Ectodermal cell (in vitro differentiated cells): ENCODE results near the gene TAF3. TPM values are rescaled to one million over a fixed set of nuclear protein-coding genes. Genes with fewer than 3 reads are reported as not detected.
"Not testable (repeated sequence)": the region's sequence is repeated elsewhere in the genome, so short reads cannot be mapped to it uniquely, and the experiment has no call there.

ENCODE experiments used
- H3K27ac ChIP-seq: 2 replicates; pipeline ENCODE4 v1.7.0; 2013; ENCODE audit warnings: mild to moderate bottlenecking, low read depth, low read length; ENCODE audit not compliant: insufficient read depth, poor library complexity, severe bottlenecking
- H3K27me3 ChIP-seq: 2 replicates; pipeline ENCODE4 v1.7.0; 2013; ENCODE audit warnings: mild to moderate bottlenecking, low read length; ENCODE audit not compliant: insufficient read depth, control insufficient read depth, poor library complexity, severe bottlenecking
- H3K36me3 ChIP-seq: one replicate; pipeline ENCODE4 v1.7.0; 2013; ENCODE audit warnings: low read length; ENCODE audit not compliant: control insufficient read depth, insufficient read depth
- H3K4me1 ChIP-seq: one replicate; pipeline ENCODE4 v1.7.0; 2013; ENCODE audit warnings: low read length; ENCODE audit not compliant: control insufficient read depth, insufficient read depth
- H3K4me3 ChIP-seq: 2 replicates; pipeline ENCODE4 v1.7.0; 2013; ENCODE audit warnings: low read depth, low read length, control low read depth; ENCODE audit not compliant: insufficient read depth
- H3K9me3 ChIP-seq: 2 replicates; pipeline ENCODE4 v1.7.0; 2013; ENCODE audit warnings: mild to moderate bottlenecking, low read length, moderate library complexity; ENCODE audit not compliant: control insufficient read depth
- WGBS, 2 experiments: methylation state at CpG; one replicate each; pipeline ENCODE4 v1.1.7; 2013; ENCODE audit warnings: missing lambda C conversion rate in 2 of 2; 5-methylcytosine and 5-hydroxymethylcytosine counted together
- polyA plus RNA-seq, 4 experiments: library from polyadenylated mRNA; stranded (reverse); fragments of 50-300 nt; gene quantifications; one replicate each; pipeline ENCODE4 v1.2.3, GENCODE V29; 2013

TAF3 gene, protein sequence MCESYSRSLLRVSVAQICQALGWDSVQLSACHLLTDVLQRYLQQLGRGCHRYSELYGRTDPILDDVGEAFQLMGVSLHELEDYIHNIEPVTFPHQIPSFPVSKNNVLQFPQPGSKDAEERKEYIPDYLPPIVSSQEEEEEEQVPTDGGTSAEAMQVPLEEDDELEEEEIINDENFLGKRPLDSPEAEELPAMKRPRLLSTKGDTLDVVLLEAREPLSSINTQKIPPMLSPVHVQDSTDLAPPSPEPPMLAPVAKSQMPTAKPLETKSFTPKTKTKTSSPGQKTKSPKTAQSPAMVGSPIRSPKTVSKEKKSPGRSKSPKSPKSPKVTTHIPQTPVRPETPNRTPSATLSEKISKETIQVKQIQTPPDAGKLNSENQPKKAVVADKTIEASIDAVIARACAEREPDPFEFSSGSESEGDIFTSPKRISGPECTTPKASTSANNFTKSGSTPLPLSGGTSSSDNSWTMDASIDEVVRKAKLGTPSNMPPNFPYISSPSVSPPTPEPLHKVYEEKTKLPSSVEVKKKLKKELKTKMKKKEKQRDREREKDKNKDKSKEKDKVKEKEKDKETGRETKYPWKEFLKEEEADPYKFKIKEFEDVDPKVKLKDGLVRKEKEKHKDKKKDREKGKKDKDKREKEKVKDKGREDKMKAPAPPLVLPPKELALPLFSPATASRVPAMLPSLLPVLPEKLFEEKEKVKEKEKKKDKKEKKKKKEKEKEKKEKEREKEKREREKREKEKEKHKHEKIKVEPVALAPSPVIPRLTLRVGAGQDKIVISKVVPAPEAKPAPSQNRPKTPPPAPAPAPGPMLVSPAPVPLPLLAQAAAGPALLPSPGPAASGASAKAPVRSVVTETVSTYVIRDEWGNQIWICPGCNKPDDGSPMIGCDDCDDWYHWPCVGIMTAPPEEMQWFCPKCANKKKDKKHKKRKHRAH
- polyA plus RNA-seq (2013, experiment 1 of 4) = 9.5 TPM
- 9.5 TPM for polyA plus RNA-seq (2013, experiment 2 of 4)
- polyA plus RNA-seq (2013, experiment 3 of 4) = 7.7 TPM
- 8.7 TPM for polyA plus RNA-seq (2013, experiment 4 of 4)

DNA sequence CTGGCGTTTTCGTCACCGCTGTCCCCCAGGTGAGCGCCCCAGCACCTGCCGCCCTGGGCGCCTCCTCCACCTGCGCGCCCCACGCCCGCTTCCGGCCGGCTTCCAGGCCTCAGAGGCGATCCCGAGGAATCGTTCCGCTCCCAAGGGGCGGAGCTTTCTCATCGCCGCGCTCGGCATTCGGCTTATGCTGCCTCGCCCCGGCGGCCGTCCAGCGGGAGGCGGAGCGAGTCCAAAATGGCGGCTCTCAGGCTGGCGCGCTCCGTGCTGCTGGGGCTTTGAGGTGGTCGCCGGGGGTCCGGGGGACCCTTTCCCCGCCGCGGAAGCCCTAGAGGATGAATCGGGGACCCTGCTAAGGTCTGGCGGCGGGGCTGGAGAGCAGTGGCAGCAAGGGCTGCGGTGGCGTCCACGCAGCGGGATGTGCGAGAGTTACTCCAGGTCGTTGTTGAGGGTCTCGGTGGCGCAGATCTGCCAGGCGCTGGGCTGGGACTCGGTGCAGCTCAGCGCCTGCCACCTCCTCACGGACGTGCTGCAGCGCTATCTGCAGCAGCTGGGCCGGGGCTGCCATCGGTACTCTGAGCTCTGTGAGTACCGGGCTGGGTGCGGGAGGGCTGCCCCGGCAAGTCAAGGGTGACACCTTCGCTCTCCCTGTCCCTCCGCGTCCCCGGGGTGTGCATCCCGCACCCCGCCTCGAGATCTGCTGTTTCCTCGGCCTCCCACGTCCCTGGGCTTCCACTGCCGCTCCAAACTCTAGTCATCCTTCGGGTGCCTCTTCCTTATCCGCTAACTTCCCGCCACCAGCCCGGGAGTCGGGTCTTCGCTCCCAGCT lies at the start of gene TAF3:
TAF3 (plus strand) TSS at position 211 of the 826 bp plus-strand sequence; CDS start at position 416, 205 bp downstream.
- Histone ChIP-seq H3K27me3 (peaks cover 10% of the 10 kb centered on the region), H3K9me3 (no peaks in the 10 kb centered on the region), H3K4me3 (peak within 1 kb of the TSS; percentile 86), H3K4me1 (no peaks in the 10 kb centered on the region), H3K27ac (peak within 1 kb of the TSS; percentile 30), H3K36me3 (no peaks in the 10 kb centered on the region)
- WGBS, 2 experiments = 0% methylated on average over 77 of the region's 77 CpGs

DNA sequence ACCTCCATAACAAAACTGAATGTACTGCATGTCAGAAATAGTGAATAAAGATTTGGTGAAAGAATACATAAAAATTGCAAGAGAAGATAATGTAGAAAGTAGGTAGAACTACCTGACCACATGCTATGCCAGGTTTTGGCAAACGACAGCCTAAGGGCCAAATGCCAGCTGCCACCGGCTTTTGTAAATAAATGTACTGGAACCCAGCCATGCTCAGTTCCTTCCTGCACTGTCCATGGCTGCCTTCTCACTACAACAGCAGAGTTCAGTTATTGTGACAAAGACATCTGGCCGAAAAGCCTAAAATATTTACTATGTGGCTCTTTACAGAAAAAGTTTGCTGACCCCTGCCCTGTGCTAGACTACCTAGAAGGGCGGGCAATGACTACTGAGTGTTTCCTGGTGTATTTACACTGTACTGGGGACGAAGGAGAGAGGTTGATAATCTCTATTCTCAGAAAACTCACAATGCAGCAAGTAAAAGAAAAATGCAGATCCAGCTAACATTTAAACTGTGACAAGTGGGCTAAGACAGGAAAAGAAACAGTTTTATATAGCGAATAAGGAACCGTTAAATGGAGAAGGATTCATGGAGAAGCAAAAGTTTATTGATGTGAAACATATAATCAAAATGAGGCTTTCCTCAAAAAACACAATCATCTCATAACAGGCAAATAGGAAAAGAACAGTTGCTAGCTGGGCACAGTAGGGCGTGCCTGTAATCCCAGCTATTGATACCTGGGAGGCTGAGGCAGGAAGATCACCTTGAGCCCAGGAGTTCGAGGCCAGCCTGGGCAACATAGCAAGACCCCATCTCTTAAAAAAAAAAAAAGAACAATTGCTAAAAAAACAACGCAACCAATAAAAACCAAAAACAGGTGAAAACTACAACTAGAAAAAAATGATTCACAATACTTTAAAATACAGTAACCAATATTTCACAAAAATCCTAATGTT lies 44.2 kb upstream of the TAF3 start:
- H3K4me3 ChIP-seq = no peak overlapping the region
- 80 to 86% methylated on average over 8 to 10 of the region's 10 CpGs for WGBS, 2 experiments
- no peaks in the 10 kb centered on the region for H3K4me1 ChIP-seq
- H3K9me3 ChIP-seq = no peaks in the 10 kb centered on the region
- peaks cover 20% of the 10 kb centered on the region for H3K36me3 ChIP-seq
- H3K27ac ChIP-seq = no peak overlapping the region
- no peaks in the 10 kb centered on the region for H3K27me3 ChIP-seq

DNA sequence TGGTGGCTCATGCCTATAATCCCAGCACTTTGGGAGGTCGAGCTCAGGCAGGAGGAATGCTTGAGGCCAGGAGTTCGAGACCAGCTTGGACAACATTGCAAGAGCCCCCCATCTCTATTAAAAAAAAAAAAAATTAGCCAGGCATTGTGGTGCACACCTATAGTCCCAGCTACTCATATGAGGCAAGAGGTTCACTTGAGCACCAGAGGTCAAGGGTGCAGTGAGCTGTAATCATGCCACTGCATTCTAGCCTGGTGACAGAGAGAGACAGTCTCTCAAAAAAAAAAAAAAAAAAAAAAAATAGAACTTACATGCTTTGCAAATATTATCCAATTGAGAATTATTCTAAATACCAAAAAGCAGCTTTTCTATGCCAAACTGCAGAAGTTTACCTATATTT lies 41.5 kb upstream of the TAF3 start:
- 89% methylated on average over 2 of the region's 2 CpGs for WGBS, 2 experiments
- H3K27me3 ChIP-seq = no peaks in the 10 kb centered on the region

DNA sequence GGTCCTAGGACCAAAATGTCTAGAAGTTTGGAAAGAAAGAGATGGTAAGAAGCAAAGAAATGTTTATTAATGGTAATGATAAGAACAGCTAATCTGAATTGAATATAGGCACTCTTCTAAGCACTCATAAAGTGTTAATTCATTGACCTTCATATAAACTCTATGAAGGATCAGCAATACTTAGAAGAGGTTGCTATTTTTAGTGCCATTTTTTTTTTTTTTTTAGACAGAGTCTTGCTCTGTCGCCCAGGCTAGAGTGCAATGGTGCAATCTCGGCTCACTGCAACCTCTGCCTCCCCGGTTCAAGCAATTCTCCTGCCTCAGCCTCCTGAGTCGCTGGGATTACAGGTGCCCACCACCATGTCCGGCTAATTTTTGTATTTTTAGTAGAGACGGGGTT lies 36.1 kb upstream of the TAF3 start:
- not testable (repeated sequence) for H3K27me3 ChIP-seq, H3K27ac ChIP-seq, H3K9me3 ChIP-seq, H3K4me3 ChIP-seq, H3K4me1 ChIP-seq
- peaks cover 21% of the 10 kb centered on the region for H3K36me3 ChIP-seq
- WGBS, 2 experiments = 90 to 97% methylated on average over 6 of the region's 6 CpGs

More for the DNA sequence above, 41.5 kb upstream of the TAF3 start:
- Histone ChIP-seq H3K9me3 (no peaks in the 10 kb centered on the region), H3K36me3 (peaks cover 31% of the 10 kb centered on the region), H3K4me3 (no peak overlapping the region), H3K4me1 (no peaks in the 10 kb centered on the region), H3K27ac (no peak overlapping the region)

DNA sequence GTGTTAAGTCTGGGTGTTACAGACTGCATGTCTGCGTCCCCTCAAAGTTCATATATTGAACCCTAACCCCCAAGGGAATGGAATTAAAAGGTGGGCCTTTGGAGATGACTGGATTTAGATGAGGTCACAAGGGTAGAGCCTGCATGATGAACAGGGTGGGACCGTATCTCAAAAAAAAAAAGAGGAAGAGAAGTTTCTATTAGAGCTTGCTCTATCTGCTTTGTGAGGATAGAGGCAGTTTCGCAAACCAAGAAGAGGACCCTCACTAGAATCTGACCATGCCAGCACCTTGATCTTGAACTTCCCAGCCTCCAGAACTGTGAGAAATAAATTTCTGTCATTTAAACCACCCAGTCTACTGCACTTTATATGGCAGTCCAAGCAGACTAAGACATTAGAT lies 31.9 kb upstream of the TAF3 start:
- H3K27ac ChIP-seq = no peak overlapping the region

DNA sequence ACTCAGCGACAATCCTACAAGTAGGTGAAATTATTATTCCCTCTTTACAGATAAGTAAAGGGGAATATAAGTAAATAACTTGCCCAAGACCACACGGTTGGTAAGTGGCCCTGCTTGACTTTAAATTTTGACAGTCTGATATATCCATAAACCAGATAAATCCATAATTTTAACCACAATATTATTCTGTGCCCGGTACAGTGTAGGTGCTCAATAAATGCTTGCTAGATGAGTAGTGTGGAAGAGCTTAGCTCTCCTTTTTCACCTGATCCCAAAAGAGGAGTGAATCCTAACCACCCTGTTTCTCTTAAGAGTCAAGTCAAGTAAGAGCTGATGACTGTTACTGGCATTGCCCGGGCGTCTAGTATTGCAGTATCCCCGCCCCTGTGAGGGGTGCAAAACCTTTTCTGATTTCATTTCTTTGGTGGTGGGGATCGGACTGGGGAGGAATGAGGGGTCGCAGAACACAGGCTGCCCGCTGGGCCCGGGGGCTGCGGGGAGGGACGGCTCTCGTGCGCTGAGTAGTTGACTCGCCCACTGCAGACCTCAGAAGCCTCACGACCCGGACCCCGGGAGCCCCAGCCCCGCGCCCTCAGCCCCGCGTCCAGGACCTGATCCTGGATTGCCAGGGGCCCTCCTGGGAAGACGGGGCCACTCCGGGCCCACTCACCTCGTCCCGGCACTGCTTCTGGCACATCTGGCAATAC lies 31.0 kb upstream of the TAF3 start:
- H3K36me3 ChIP-seq = no peaks in the 10 kb centered on the region
- WGBS, 2 experiments = 0 to 1% methylated on average over 23 to 25 of the region's 26 CpGs
- no peaks in the 10 kb centered on the region for H3K27me3 ChIP-seq
- no peaks in the 10 kb centered on the region for H3K9me3 ChIP-seq
- H3K4me3 ChIP-seq = peak overlapping the region; percentile 85
- H3K27ac ChIP-seq = no peak overlapping the region
- H3K4me1 ChIP-seq = peaks cover 4% of the 10 kb centered on the region

More for the DNA sequence above, 31.9 kb upstream of the TAF3 start:
- Histone ChIP-seq H3K9me3 (no peaks in the 10 kb centered on the region), H3K4me1 (peaks cover 4% of the 10 kb centered on the region), H3K4me3 (peak overlapping the region; percentile 85), H3K36me3 (no peaks in the 10 kb centered on the region), H3K27me3 (no peaks in the 10 kb centered on the region)
- WGBS, 2 experiments = 88 to 89% methylated on average over 3 of the region's 3 CpGs

DNA sequence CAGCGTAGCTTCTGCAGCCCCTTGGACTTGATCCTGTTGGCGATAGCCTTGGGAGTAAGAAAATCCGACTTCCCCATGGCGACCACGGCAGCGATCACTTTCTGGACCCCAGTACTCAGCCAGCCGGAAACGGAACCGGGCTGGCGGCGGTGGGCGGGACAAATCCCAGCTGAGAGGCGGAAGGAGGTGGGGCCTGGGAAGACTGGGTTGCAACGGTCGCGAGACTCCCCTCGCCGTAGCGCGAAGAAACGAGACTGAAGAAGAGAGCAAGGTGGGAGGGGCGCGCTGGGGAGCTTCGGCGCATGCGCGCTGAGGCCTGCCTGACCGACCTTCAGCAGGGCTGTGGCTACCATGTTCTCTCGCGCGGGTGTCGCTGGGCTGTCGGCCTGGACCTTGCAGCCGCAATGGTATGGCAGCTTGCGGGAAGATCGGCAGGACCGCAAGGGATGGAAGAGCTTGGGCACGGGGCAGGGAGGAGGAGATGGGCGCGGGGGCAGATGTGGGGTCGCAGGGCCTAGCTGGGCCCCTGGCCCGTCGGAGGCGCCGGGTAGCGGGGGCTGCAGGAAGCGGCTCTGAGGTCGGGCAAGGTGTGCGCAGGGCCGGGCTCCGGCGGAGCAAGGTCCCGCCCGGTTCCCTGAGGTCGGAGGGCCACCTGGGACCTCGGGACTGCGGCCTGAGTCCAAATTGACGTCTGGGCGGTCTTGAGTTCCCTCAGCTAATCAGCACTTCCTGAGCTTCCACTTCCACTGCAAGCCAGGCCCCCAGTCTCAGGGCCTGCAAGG lies 30.3 kb upstream of the TAF3 start, which contains the start of the genes ATP5F1C and KIN:
ATP5F1C (plus strand) TSS at position 321 of the 782 bp plus-strand sequence; CDS start at position 352, 31 bp downstream.
KIN (minus strand) TSS at position 137 of the 782 bp plus-strand sequence; CDS start at position 77, 60 bp downstream.
- WGBS, 2 experiments = 0 to 1% methylated on average over 59 of the region's 59 CpGs
- Histone ChIP-seq H3K9me3 (no peaks in the 10 kb centered on the region), H3K4me3 (peak within 1 kb of the TSS; percentile 85), H3K27me3 (no peaks in the 10 kb centered on the region), H3K4me1 (peaks cover 4% of the 10 kb centered on the region), H3K27ac (no peak within 1 kb of the TSS), H3K36me3 (no peaks in the 10 kb centered on the region)

DNA sequence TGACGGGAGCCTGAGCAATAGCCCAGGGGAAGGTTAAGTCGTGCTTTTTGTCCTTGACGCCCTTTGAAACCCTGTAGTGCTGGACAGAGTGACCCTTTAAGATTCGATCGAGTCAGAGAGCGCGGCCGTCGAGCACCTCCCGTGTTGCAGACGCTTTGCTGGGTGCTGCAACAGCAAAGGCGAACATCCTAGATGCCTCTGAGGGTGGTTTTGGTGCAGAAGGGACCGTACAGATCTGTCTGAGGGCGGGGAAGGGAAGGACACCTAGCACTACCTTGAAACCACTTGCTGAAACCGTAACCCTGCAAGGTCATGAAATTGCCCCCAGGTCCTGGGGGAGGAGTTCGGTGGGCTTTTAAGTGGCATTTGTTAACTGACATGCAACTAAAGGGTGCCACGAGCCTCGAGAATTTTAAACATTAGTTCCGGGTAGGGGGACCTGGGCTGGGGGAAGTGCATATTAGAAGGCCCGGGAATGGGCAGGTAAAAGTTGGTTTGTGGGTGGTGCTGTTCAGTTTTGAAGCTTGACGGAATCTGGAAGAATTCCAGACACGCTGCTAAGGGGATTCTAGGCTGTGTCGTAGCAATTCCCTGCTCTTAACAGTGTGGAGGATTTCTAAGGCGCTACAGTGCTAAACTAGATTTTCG lies 29.5 kb upstream of the TAF3 start:
- H3K4me1 ChIP-seq = peaks cover 4% of the 10 kb centered on the region
- no peaks in the 10 kb centered on the region for H3K27me3 ChIP-seq
- peak overlapping the region; percentile 85 for H3K4me3 ChIP-seq
- no peak overlapping the region for H3K27ac ChIP-seq
- WGBS, 2 experiments = 8 to 9% methylated on average over 25 of the region's 25 CpGs
- no peaks in the 10 kb centered on the region for H3K9me3 ChIP-seq
- H3K36me3 ChIP-seq = no peaks in the 10 kb centered on the region
